Measurements from ENCODE around the gene CTAG1B.
"Not testable (repeated sequence)": the region's sequence is repeated elsewhere in the genome, so short reads cannot be mapped to it uniquely, and the experiment has no call there.

The CTAG1B gene

GRCh38 chrX:154596290-154596929 lies 22.7 kb downstream of the CTAG1B start:
- no peak for DNase-seq (ENCODE audit: low spot score)
- TF ChIP-seq, protein P1, sequence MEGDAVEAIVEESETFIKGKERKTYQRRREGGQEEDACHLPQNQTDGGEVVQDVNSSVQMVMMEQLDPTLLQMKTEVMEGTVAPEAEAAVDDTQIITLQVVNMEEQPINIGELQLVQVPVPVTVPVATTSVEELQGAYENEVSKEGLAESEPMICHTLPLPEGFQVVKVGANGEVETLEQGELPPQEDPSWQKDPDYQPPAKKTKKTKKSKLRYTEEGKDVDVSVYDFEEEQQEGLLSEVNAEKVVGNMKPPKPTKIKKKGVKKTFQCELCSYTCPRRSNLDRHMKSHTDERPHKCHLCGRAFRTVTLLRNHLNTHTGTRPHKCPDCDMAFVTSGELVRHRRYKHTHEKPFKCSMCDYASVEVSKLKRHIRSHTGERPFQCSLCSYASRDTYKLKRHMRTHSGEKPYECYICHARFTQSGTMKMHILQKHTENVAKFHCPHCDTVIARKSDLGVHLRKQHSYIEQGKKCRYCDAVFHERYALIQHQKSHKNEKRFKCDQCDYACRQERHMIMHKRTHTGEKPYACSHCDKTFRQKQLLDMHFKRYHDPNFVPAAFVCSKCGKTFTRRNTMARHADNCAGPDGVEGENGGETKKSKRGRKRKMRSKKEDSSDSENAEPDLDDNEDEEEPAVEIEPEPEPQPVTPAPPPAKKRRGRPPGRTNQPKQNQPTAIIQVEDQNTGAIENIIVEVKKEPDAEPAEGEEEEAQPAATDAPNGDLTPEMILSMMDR (IDR thresholded peaks at IDR 0.05; ENCODE audit: extremely low read depth, missing control alignments), result no peak

DNA sequence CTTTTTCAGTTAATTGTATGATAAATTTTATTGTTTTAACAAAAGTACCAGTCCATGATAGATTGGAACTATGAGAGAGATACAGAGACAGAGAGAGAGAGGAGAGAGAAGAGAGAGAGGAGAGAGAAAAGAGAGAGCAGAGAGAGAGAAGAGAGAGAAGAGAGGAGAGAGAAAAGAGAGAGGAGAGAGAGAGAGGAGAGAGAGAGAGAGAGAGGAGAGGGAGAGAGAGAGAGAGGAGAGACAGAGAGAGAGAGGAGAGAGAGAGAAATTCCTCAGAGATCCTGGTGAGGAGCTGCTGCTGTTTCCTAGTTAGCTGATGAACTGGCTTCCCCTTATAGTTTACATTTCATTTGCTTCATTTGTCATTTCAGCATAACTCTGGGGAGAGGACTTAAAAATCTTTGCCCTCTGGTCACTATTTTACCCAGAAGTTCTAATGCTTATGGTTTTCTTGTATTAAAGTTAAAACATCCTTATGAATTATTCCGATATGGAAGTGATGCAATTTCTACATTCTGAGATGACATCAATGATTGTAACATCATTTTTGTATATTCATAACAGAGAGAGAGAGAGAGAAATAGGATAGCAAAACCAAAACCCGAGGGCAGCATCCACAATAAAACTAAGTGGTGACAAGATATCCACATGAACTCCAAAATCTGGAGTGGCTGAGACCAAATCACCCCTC lies 23.4 kb downstream of the CTAG1B start:
- TF ChIP-seq, protein P1 (IDR thresholded peaks at IDR 0.05; ENCODE audit: extremely low read depth, missing control alignments), result no peak

DNA sequence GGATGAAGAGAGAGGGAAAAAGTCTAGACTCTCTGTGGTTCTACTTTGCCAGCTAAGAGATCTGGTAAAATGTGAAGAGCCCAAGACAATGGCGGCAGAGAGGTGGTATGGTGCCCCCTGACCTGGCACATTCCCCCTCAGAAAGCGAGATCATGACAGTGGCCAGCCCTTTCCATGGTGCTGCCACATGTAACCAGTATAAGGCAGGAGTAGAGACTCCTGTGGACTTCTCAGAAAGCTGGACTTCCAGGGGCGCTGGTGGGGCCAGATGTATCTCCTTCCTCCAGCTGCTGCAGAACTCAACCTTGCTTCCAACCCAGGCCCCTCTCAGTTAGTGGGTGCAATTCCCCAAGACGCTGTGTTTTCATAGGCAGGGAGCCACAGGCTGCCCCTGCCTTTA lies 24.6 kb downstream of the CTAG1B start:
- no peak for DNase-seq (ENCODE audit: low spot score)
- TF ChIP-seq, protein P1 (IDR thresholded peaks at IDR 0.05; ENCODE audit: extremely low read depth, missing control alignments), result no peak

More for the DNA sequence above, 23.4 kb downstream of the CTAG1B start:
- DNase-seq (ENCODE audit: low spot score), result no peak

GRCh38 chrX:154593201-154593600 lies 25.9 kb downstream of the CTAG1B start:
- TF ChIP-seq, protein P1 (IDR thresholded peaks at IDR 0.05; ENCODE audit: extremely low read depth, missing control alignments), result no peak
- no peak for DNase-seq (ENCODE audit: low spot score)

- DNase-seq (ENCODE audit: low spot score), result no peak
- TF ChIP-seq, protein P1 (IDR thresholded peaks at IDR 0.05; ENCODE audit: extremely low read depth, missing control alignments), result no peak
Observed at GRCh38 chrX:154592505-154592904, 26.6 kb downstream of the CTAG1B start.

- not testable (repeated sequence) for DNase-seq (ENCODE audit: low spot score)
Observed at GRCh38 chrX:154590415-154590814, 28.7 kb downstream of the CTAG1B start.

DNA sequence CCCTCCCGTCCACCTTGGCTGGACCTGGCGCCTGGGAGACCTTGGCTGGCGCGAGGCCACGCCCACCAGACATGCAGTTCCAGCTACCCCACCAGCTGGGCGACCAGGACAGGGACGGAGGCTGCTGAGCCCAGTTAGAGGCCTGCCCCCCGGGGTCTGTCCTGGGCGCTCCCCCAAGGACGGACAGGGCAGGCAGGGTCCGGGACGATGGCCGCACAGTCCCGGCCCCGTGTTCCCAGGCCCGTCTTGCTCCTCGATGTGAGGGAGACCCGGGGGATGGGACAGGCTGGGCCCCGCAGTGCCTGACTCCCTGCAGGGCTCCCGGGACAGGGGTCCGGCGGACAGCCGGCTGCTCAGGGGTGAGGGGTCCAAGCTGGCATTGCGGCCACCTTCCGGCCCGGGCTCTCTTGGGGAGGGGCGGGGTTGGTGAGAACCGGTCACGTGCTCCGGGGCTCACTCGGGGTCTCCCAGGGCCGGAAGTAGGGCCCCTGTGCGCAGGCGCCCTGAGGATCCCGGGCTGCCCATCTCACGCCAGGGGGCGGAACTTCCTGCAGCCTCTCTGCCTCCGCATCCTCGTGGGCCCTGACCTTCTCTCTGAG lies 34.4 kb downstream of the CTAG1B start, which contains the start of gene CTAG1A:
Gene CTAG1A (plus strand): TSS at position 549 of the 599 bp plus-strand sequence. CDS start 74 bp downstream, outside the sequence.
- DNase-seq (ENCODE audit: low spot score), result not testable (repeated sequence)

- not testable (repeated sequence) for DNase-seq (ENCODE audit: low spot score)
Observed at GRCh38 chrX:154582994-154583393, 36.1 kb downstream of the CTAG1B start.

DNA sequence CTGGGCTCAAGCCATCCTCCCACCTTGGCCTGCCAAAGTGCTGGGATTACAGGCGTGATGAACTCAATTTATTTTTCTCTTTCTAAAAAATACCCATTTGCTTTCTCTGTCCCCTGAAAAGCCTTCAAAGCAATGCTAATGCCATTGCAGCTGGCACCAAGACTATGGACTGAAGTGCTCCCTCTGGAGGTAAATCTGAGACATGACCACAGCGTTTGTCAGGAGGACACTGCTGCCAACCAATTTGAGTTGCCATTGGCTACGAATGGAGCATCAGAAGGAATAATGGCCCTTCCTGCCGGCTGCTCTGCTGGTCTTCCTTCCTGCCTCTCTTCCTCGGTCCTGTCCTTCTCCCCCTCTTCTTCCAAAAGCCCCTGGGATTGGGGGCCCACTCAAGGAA lies 44.0 kb downstream of the CTAG1B start:
- DNase-seq (ENCODE audit: low spot score), result not testable (repeated sequence)

GRCh38 chrX:154573061-154573460 lies 46.0 kb downstream of the CTAG1B start:
- DNase-seq (ENCODE audit: low spot score), result not testable (repeated sequence)

GRCh38 chrX:154570361-154570760 lies 48.7 kb downstream of the CTAG1B start:
- not testable (repeated sequence) for DNase-seq (ENCODE audit: low spot score)

Data from GM20000 (cell line).